ENCODE results near the gene SNX9. TPM values are rescaled to one million over a fixed set of nuclear protein-coding genes. Genes with fewer than 3 reads are reported as not detected.

SNX9 gene
- polyA plus RNA-seq, 1 donor from 2014 or later, result 7.0 TPM

DNA sequence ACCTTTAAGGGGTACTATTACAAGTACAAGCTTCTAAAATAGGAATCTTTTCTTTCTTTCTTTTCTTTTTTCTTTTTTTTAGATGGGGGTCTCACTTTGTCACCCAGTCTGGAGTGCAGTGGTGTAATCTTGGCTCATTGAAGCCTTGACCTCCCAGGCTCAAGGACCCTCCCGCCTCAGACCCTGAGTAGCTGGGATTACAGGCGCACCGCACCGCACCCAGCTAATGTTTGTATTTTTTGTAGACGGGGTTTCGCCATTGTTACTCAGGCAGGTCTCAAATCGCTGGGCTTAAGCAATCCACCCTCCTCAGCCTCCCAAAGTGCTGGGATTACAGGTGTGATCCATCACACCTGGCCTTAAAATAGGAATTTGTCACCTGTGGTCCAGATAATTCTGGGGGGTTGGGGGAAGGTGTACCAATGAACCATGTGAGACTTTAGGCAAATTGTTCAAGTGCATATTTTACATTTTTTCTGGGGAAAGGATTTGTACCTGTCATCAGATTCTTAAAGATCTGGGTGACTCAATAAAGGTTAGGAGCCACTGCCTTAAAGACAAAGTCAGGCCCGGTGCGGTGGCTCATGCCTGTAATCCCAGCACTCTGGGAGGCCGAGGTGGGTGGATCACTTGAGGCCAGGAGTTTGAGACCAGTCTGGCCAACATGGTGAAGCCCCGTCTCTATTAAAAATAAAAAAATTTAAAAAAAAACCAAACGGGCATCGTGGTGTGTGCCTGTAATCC is 139.0 kb downstream of the SNX9 start:
- Histone ChIP-seq H3K9me2 (ENCODE audit: insufficient read depth, low read length) (no peaks in the 10 kb centered on the region), H3K9me3 (ENCODE audit: low read length) (peaks cover 3% of the 10 kb centered on the region), H3K4me3 (ENCODE audit: low read length) (no peak overlapping the region), H3K79me2 (replicated peaks; ENCODE audit: insufficient read depth, low read length) (no peaks in the 10 kb centered on the region), H4K20me1 (ENCODE audit: insufficient read depth) (no peaks in the 10 kb centered on the region), H3K9ac (ENCODE audit: low read length) (no peak overlapping the region), H3K27ac (ENCODE audit: low read length) (no peak overlapping the region), H3K36me3 (ENCODE audit: insufficient read depth, low read length) (no peaks in the 10 kb centered on the region), H2AFZ (ENCODE audit: low read depth, low read length) (no peak overlapping the region), H3K27me3 (ENCODE audit: insufficient read depth, low read depth, low read length) (no peaks in the 10 kb centered on the region), H3F3A (ENCODE audit: insufficient read depth, low read length, poor library complexity, severe bottlenecking) (no peaks in the 10 kb centered on the region), H3K4me2 (ENCODE audit: low read length) (no peak overlapping the region)
- no peak for TF ChIP-seq MXI1 (conservative IDR thresholded peaks at IDR 0.05; ENCODE audit: poor library complexity, severe bottlenecking)
- no peak for TF ChIP-seq SMC3 (conservative IDR thresholded peaks at IDR 0.05; ENCODE audit: poor library complexity)
- TF ChIP-seq EP300 (conservative IDR thresholded peaks at IDR 0.05; ENCODE audit: poor library complexity, severe bottlenecking), result no peak
- no peak for TF ChIP-seq EZH2 (IDR thresholded peaks at IDR 0.05; ENCODE audit: borderline replicate concordance, insufficient read depth, low read length, poor library complexity, severe bottlenecking)
- no peak for TF ChIP-seq TAF1 (IDR thresholded peaks at IDR 0.05; ENCODE audit: low read depth)
- TF ChIP-seq POLR2AphosphoS5 (IDR thresholded peaks at IDR 0.05), result no peak
- TF ChIP-seq RAD21 (conservative IDR thresholded peaks at IDR 0.05), result no peak
- TF ChIP-seq REST (IDR thresholded peaks at IDR 0.05; ENCODE audit: borderline replicate concordance), result no peak
- no peak for TF ChIP-seq CTCF (IDR thresholded peaks at IDR 0.05; ENCODE audit: poor library complexity, severe bottlenecking)

DNA sequence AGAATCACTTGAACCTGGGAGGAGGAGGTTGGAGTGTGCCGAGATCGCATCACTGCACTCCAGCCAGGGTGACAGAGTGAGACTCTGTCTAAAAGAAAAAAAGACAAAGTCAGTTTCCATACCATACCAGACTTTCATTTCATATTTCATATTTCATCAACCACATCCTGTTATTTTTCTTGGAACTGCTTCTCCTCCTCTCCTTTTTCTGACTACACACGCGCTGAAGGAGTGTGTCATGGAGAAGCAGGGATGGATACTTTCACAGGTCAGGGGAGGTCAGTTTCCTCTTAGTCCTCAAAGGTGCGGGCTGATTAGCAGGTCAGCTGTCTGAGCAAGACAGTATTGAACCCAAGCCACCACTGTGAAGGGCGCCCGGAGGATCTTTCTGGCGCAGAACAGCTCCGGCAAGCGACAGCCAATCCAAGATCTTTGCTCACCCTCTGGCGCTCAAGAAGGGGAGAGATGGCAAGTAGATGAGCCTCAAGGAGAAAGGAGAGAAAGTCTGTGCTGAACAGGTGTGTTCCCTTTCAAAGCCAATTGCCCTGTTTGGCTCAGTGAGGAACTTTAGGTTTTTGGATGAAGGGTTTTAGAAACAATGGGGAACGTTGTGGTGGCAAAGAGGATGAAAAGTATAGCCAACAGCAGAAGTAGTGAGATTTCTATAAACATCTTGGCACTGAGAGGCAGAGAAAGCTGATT is 139.7 kb downstream of the SNX9 start:
- H2AFZ ChIP-seq (ENCODE audit: low read depth, low read length), result no peak overlapping the region

More for the DNA sequence above, 139.7 kb downstream of the SNX9 start:
- Histone ChIP-seq H3K4me2 (ENCODE audit: low read length) (no peak overlapping the region), H3K9me3 (ENCODE audit: low read length) (peaks cover 3% of the 10 kb centered on the region), H3F3A (ENCODE audit: insufficient read depth, low read length, poor library complexity, severe bottlenecking) (no peaks in the 10 kb centered on the region), H3K36me3 (ENCODE audit: insufficient read depth, low read length) (no peaks in the 10 kb centered on the region), H4K20me1 (ENCODE audit: insufficient read depth) (no peaks in the 10 kb centered on the region), H3K27ac (ENCODE audit: low read length) (no peak overlapping the region), H3K27me3 (ENCODE audit: insufficient read depth, low read depth, low read length) (no peaks in the 10 kb centered on the region), H3K9ac (ENCODE audit: low read length) (no peak overlapping the region), H3K4me3 (ENCODE audit: low read length) (no peak overlapping the region), H3K79me2 (replicated peaks; ENCODE audit: insufficient read depth, low read length) (no peaks in the 10 kb centered on the region), H3K9me2 (ENCODE audit: insufficient read depth, low read length) (no peaks in the 10 kb centered on the region)
- TF ChIP-seq EP300 (conservative IDR thresholded peaks at IDR 0.05; ENCODE audit: poor library complexity, severe bottlenecking) (no peak), POLR2AphosphoS5 (IDR thresholded peaks at IDR 0.05) (no peak), EZH2 (IDR thresholded peaks at IDR 0.05; ENCODE audit: borderline replicate concordance, insufficient read depth, low read length, poor library complexity, severe bottlenecking) (no peak), TAF1 (IDR thresholded peaks at IDR 0.05; ENCODE audit: low read depth) (no peak), MXI1 (conservative IDR thresholded peaks at IDR 0.05; ENCODE audit: poor library complexity, severe bottlenecking) (no peak), CTCF (IDR thresholded peaks at IDR 0.05; ENCODE audit: poor library complexity, severe bottlenecking) (no peak)

Measured in neural cell (in vitro differentiated cells).